ENCODE results near the gene UGGT1.

DNA sequence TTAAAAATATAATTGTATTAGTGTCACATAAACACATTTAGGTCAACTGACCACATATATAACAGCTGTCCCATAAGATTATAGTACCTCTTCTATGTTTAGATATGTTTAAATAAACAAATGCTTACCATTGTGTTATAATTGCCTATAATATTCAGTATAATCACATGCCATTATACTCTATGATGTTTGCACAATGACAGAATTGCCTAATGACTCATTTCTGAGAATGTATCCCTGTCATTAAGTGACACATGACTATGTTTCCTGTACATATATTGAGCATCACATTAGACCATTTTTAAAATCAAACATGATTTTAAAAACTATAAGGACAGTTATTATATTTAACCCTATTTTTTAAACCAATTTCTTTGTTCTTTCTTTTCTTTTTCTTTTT lies 137.9 kb downstream of the UGGT1 start:
- TF ChIP-seq, protein P1, sequence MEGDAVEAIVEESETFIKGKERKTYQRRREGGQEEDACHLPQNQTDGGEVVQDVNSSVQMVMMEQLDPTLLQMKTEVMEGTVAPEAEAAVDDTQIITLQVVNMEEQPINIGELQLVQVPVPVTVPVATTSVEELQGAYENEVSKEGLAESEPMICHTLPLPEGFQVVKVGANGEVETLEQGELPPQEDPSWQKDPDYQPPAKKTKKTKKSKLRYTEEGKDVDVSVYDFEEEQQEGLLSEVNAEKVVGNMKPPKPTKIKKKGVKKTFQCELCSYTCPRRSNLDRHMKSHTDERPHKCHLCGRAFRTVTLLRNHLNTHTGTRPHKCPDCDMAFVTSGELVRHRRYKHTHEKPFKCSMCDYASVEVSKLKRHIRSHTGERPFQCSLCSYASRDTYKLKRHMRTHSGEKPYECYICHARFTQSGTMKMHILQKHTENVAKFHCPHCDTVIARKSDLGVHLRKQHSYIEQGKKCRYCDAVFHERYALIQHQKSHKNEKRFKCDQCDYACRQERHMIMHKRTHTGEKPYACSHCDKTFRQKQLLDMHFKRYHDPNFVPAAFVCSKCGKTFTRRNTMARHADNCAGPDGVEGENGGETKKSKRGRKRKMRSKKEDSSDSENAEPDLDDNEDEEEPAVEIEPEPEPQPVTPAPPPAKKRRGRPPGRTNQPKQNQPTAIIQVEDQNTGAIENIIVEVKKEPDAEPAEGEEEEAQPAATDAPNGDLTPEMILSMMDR (IDR thresholded peaks at IDR 0.05), result no peak
- TF ChIP-seq POLR2A (IDR thresholded peaks at IDR 0.05) (no peak), EP300 (IDR thresholded peaks at IDR 0.05) (no peak)
